ENCODE measurements around the gene NCKAP1.

DNA sequence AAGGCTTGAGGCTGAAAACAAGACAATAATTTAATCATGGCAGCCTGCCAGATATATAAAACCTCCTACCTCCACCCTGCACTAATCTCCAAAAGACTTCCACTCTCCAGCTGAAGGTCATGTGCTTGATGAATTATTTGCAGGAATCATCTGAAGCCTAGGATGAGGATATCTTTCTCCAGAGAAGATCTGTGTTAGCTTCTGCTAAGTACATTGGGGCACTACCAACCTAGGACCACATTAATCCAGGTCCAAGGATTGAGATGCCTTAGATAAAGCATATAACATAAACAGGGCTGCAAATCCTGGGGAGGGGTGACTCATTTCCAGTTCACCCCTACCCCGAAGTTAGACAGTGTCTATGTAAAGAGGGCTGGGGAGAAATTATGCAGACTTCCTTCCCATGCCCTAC is 91.3 kb downstream of the NCKAP1 start:
- TF ChIP-seq, protein P1, sequence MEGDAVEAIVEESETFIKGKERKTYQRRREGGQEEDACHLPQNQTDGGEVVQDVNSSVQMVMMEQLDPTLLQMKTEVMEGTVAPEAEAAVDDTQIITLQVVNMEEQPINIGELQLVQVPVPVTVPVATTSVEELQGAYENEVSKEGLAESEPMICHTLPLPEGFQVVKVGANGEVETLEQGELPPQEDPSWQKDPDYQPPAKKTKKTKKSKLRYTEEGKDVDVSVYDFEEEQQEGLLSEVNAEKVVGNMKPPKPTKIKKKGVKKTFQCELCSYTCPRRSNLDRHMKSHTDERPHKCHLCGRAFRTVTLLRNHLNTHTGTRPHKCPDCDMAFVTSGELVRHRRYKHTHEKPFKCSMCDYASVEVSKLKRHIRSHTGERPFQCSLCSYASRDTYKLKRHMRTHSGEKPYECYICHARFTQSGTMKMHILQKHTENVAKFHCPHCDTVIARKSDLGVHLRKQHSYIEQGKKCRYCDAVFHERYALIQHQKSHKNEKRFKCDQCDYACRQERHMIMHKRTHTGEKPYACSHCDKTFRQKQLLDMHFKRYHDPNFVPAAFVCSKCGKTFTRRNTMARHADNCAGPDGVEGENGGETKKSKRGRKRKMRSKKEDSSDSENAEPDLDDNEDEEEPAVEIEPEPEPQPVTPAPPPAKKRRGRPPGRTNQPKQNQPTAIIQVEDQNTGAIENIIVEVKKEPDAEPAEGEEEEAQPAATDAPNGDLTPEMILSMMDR (conservative IDR thresholded peaks at IDR 0.05; ENCODE audit: low read length), result no peak
- no peak for TF ChIP-seq EZH2phosphoT487 (IDR thresholded peaks at IDR 0.05; ENCODE audit: borderline replicate concordance)

Data from Loucy (cell line).